ENCODE results near the gene BUB3. TPM values are rescaled to one million over a fixed set of nuclear protein-coding genes. Genes with fewer than 3 reads are reported as not detected.

The BUB3 gene
- total RNA-seq, 2 donors from 2014 or later = 105 to 111 TPM

DNA sequence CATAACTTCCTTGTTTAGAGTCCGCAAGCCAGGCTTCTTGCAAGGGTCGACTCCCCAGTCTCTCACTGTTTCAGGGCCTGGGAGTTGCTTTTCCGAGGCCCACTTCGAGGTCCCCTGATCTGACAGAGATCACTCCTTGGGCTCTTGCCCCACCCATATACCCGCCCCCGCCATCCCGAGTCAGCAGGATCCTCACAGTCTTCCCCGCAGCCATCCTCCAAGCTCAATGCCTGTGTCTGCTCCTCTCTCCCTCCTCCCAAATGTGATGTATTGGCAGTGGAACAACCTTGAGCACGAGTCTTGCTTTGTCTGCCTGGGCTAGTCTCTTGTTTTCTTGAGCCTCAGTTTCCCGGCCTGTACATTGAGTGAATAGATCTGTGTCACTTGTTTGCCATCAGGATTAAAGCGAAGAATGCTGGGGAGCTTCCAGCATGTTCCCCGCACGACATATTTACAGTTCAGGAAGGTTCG lies 8.6 kb upstream of the BUB3 start:
- Mint-ChIP-seq H3K36me3 (ENCODE audit: low read depth) (peaks cover 10% of the 10 kb centered on the region), H3K27me3 (peaks cover 79% of the 10 kb centered on the region), H3K27ac (peak overlapping the region; percentile 73), H3K4me1 (peaks cover 39% of the 10 kb centered on the region), H3K4me3 (peak overlapping the region; percentile 64)
- no peaks in the 10 kb centered on the region for H3K9me3 ChIP-seq (ENCODE audit: control insufficient read depth, low read length, poor library complexity, severe bottlenecking)
- ATAC-seq = no peak
- DNase-seq = no peak

DNA sequence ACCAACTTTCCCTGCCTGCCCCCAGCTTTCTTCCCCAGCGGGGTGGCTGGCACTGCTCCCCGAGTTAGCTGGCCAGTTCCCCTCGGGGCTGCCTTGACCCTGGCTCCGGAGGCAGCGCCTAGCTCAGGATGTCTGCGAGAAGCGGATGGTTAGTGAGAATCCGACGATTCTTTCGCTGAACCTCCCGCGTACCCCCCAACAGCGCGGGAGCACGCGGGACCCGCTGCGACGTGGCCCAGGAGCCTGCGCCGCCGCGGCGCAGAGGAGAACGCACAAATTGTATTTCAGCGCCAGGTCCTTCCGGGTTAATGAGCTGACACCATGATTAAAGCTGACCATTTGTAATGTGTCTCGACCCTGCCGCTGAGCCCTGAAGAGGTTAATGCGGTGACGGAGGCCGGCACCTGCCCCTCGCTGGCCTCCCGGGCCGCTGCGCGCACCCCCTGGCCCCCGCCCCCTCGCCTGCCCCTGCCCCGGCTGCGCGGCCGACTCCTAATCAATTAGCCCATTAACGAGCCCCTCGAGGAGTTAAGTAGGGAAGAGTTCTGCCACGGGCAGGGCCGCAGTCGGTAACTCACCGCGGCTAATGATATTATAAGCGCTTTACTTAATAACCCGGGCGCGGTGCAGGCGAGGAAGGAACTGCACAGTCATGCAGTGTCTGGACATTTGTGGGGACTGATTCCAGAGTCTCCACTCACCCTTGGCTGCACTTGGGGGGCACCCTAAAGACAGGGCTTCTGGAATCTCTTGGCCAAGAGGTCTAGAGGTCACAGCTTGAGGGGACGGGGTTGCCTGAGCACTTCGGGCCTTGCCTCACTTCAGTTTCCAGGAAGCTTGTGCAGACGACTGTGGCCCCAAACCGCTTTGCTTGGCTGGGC lies 7.9 kb upstream of the BUB3 start:
- H3K27me3 Mint-ChIP-seq = peaks cover 72% of the 10 kb centered on the region
- peak overlapping the region; percentile 73 for H3K27ac Mint-ChIP-seq
- no peak overlapping the region for H3K4me3 Mint-ChIP-seq
- no peak for ATAC-seq
- DNase-seq = no peak
- no peaks in the 10 kb centered on the region for H3K9me3 ChIP-seq (ENCODE audit: control insufficient read depth, low read length, poor library complexity, severe bottlenecking)
- H3K36me3 Mint-ChIP-seq (ENCODE audit: low read depth) = peaks cover 10% of the 10 kb centered on the region
- H3K4me1 Mint-ChIP-seq = peaks cover 40% of the 10 kb centered on the region

DNA sequence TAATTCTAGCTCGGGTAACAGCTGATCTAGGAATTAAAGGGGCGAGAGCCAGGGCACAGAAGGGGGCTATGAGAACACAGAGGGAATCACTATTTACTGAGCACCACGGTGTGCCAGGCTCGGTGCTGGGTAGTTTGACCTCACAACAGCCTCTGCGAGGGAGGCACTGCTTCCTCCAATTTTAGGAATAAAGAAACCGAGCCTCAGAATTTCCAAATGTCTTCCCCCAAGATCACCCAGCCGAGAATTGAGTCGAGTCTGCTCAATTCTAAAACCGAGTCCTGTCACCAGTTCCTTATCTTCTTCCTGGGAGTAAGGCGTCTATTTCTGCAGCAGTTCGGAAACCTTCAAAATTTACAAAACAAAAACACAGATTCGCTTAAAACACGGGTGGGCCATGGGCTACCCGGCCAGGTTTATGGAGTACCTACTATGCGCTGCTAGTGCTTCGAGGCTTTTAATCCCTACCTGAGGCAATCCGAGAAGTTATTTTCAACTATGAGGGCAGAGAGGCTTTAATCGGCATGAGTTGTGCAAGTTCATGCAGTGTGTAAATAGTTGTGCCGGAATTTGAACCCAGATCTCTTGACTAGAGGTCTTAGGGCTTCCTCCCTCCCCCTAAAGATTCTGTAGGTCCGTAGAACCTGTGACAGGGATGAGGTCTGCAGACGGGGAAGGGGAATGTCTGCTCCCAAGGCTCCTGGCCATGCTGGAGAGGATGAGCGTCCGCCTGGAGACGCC lies 7.1 kb upstream of the BUB3 start:
- H3K36me3 Mint-ChIP-seq (ENCODE audit: low read depth) = peaks cover 7% of the 10 kb centered on the region
- no peaks in the 10 kb centered on the region for H3K9me3 ChIP-seq (ENCODE audit: control insufficient read depth, low read length, poor library complexity, severe bottlenecking)
- peaks cover 64% of the 10 kb centered on the region for H3K27me3 Mint-ChIP-seq
- peak overlapping the region; percentile 65 for H3K27ac Mint-ChIP-seq
- ATAC-seq = no peak
- H3K4me3 Mint-ChIP-seq = peak overlapping the region; percentile 69
- DNase-seq = no peak
- peaks cover 37% of the 10 kb centered on the region for H3K4me1 Mint-ChIP-seq

DNA sequence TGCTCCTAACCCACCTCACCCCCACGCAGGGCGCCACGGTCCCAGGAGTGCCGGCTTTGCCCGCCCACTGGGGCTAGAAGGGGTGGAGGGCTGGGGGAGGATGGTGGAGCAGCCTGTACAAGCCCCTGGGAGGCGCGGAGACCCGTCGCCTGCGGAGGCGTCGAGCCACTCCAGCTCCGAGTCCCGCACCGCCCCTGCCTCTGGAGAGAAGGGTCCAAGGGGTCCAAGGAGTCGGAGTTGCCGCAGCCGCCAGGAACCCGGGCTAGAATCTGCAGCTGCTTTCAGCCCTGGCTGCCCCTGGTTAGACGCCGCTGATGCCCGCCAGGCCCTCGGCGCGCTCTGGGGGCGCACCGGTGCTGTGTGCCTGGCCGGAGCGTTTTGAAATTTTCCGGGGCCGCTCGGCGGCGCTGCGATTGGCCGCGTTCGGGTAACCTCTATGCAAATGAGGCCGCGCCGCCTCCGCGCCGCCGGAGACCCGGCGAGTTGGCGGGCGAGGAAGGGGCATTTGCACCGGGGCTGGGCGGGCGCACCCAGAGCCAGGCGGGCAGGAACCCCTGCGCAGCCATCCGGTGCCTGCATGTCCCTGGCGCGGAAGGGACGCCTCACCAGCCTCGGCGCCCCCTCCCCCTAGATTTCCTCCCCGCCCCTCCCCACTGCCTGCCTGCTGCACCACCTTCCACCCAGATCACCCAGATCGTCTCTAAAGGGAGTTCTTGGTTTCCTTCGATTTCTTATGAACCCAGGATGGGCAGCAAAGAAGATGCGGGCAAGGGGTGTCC lies 6.4 kb upstream of the BUB3 start, which contains the start of gene HMX2:
TSS of gene HMX2 (plus strand) at position 502 of the 779 bp plus-strand sequence. CDS start at position 745, 243 bp downstream.
- DNase-seq = peak in 1 of 3 donors; percentile 24
- Mint-ChIP-seq H3K36me3 (ENCODE audit: low read depth) (peaks cover 7% of the 10 kb centered on the region), H3K27ac (peak within 1 kb of the TSS; percentile 65), H3K4me1 (peaks cover 34% of the 10 kb centered on the region), H3K4me3 (peak within 1 kb of the TSS; percentile 80), H3K27me3 (peaks cover 60% of the 10 kb centered on the region)
- peak; percentile 45 for ATAC-seq
- no peaks in the 10 kb centered on the region for H3K9me3 ChIP-seq (ENCODE audit: control insufficient read depth, low read length, poor library complexity, severe bottlenecking)

- Mint-ChIP-seq H3K4me3 (peak overlapping the region; percentile 80), H3K4me1 (peaks cover 31% of the 10 kb centered on the region), H3K27me3 (peaks cover 52% of the 10 kb centered on the region), H3K36me3 (ENCODE audit: low read depth) (peaks cover 7% of the 10 kb centered on the region), H3K27ac (no peak overlapping the region)
- no peak for ATAC-seq
- no peak for DNase-seq
- no peaks in the 10 kb centered on the region for H3K9me3 ChIP-seq (ENCODE audit: control insufficient read depth, low read length, poor library complexity, severe bottlenecking)
Observed at GRCh38 chr10:123148414-123149161, 5.6 kb upstream of the BUB3 start.

DNA sequence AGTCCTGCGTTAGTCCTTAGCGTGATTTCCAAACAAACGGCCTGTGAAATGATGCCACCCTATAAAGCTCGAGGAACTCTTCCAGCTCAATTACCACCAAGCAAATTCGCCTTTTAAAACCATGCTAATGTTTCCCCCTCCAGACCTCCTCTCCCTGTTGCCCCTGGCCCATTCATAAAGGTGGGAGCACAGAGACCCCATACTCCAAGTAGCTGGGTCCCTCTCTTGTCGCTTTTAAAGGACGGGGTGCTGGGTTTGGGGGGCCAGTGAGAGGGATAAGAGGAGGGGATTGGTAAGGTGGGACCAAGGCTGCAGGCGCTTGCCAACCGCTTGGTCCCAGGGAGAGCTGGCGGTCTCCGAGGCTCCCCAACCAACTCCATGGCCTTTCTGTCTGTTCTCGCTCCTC lies 5.0 kb upstream of the BUB3 start:
- Mint-ChIP-seq H3K27me3 (peaks cover 46% of the 10 kb centered on the region), H3K4me3 (peak overlapping the region; percentile 80), H3K4me1 (peaks cover 37% of the 10 kb centered on the region), H3K36me3 (ENCODE audit: low read depth) (peaks cover 9% of the 10 kb centered on the region), H3K27ac (no peak overlapping the region)
- ATAC-seq (no peak), DNase-seq (no peak)
- H3K9me3 ChIP-seq (ENCODE audit: control insufficient read depth, low read length, poor library complexity, severe bottlenecking) = no peaks in the 10 kb centered on the region

DNA sequence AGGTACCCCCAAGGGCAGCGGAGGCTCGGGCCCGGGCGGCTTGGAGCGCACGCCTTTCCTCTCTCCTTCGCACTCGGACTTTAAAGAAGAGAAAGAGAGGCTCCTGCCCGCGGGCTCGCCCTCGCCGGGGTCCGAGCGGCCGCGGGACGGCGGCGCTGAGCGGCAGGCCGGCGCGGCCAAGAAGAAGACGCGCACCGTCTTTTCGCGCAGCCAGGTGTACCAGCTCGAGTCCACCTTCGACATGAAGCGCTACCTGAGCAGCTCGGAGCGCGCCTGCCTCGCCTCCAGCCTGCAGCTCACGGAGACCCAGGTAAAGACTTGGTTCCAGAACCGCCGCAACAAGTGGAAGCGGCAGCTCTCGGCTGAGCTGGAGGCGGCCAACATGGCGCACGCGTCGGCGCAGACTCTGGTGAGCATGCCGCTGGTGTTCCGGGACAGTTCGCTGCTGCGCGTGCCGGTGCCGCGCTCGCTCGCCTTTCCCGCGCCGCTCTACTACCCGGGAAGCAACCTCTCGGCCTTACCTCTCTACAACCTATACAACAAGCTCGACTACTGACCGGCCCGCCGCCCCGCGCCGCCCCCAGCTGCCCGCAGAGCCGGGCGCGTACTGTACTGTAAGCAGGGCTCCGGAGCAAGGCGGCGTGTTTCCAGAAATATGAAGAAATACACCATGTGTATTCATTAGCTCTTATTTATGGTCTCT lies 4.5 kb upstream of the BUB3 start:
- H3K9me3 ChIP-seq (ENCODE audit: control insufficient read depth, low read length, poor library complexity, severe bottlenecking) = no peaks in the 10 kb centered on the region
- ATAC-seq (no peak), DNase-seq (peak in 1 of 3 donors; percentile 37)
- Mint-ChIP-seq H3K27ac (no peak overlapping the region), H3K36me3 (ENCODE audit: low read depth) (peaks cover 11% of the 10 kb centered on the region), H3K4me1 (peaks cover 36% of the 10 kb centered on the region), H3K4me3 (peak overlapping the region; percentile 80), H3K27me3 (peaks cover 41% of the 10 kb centered on the region)

DNA sequence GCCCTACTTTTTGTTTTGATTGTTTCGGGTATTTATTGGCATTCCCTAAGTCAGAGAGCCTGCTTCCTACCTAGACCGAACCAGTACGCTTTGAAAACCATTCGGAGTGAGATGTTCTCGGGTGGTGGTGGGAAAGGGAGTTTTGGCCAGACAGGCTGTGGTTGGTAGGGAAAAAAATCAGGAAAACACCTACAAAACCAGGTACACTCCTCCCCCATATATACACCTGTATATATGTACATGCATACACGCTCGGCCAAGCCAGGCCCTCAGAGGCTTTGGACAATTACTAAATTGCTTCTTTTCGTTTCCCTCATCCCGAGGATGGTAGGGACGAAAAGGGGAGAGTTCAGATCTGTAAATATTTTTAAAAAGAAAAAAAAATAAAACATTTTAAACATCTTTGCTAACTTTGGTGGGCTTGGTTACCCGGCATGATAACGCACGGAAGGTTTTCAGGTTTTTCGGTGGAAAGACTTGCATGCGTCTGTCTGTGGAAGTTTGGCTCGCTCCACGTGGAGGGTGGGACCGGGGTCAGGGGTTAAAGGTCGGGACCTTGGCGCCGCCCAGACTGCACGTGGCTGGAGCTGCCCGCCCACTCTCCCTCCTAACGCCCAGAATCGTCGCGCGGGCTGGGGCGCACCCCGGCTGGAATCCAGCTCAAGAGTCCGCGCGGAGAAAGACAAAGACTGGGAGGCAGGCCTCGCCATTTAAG lies 3.8 kb upstream of the BUB3 start:
- H3K27ac Mint-ChIP-seq = no peak overlapping the region
- H3K9me3 ChIP-seq (ENCODE audit: control insufficient read depth, low read length, poor library complexity, severe bottlenecking) = no peaks in the 10 kb centered on the region
- H3K4me3 Mint-ChIP-seq = peak overlapping the region; percentile 80
- peaks cover 34% of the 10 kb centered on the region for H3K27me3 Mint-ChIP-seq
- no peak for ATAC-seq
- H3K36me3 Mint-ChIP-seq (ENCODE audit: low read depth) = peaks cover 8% of the 10 kb centered on the region
- peaks cover 35% of the 10 kb centered on the region for H3K4me1 Mint-ChIP-seq
- no peak for DNase-seq

DNA sequence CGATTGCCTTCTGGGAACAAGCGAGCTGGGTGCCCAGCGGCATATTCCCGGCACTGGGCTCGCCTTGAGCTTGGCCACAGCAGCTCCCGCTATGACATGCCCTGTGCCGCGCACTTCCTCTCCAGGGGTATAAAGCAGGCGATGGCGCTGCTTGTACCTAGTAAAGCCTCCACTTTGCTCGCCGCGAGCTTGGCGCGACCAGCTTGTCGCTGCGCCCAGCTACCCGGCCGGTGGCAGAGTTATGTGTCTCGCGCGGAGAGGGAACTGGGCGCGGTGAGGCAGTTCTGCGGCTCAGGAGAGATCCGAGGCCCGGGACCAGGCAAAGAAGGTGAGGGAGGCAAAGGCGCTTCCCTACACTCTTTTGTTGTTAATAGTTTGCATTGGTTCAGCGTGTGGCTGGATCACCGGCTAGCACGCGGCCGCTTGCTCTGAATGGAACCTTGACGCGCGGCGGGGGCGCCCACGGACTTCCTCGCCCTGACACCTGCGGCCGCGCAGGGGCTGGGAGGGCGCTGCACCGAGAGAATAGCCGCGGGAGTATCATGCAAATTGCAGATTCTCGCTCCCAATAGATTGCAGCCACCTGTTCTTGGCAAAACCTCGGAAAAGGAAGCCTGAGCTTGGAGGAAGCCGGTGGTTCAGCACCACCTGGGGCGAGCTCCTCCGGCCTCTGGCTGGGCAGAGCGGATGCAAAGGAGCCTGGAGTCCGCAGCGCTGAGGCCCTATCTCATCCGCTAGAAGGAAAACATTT lies 3.0 kb upstream of the BUB3 start:
- H3K4me3 Mint-ChIP-seq = peak overlapping the region; percentile 80
- H3K4me1 Mint-ChIP-seq = peaks cover 34% of the 10 kb centered on the region
- ATAC-seq = no peak
- H3K27me3 Mint-ChIP-seq = peaks cover 27% of the 10 kb centered on the region
- H3K9me3 ChIP-seq (ENCODE audit: control insufficient read depth, low read length, poor library complexity, severe bottlenecking) = no peaks in the 10 kb centered on the region
- no peak for DNase-seq
- H3K27ac Mint-ChIP-seq = no peak overlapping the region
- peaks cover 10% of the 10 kb centered on the region for H3K36me3 Mint-ChIP-seq (ENCODE audit: low read depth)

GRCh38 chr10:123151737-123152135 lies 2.5 kb upstream of the BUB3 start:
- no peak for DNase-seq
- no peak for ATAC-seq
- Mint-ChIP-seq H3K27me3 (peaks cover 24% of the 10 kb centered on the region), H3K27ac (no peak overlapping the region), H3K36me3 (ENCODE audit: low read depth) (peaks cover 11% of the 10 kb centered on the region), H3K4me3 (peak overlapping the region; percentile 80), H3K4me1 (peaks cover 37% of the 10 kb centered on the region)
- no peaks in the 10 kb centered on the region for H3K9me3 ChIP-seq (ENCODE audit: control insufficient read depth, low read length, poor library complexity, severe bottlenecking)
